HPDE6-E6E7 (cell line): ENCODE measurements around the gene NEK8.

Source experiments
- DNase-seq: peaks from one replicate; pipeline ENCODE4 v3.0.0; 2011; ENCODE audit warnings: missing footprints; ENCODE audit errors: extremely low spot score

NEK8 gene

DNA sequence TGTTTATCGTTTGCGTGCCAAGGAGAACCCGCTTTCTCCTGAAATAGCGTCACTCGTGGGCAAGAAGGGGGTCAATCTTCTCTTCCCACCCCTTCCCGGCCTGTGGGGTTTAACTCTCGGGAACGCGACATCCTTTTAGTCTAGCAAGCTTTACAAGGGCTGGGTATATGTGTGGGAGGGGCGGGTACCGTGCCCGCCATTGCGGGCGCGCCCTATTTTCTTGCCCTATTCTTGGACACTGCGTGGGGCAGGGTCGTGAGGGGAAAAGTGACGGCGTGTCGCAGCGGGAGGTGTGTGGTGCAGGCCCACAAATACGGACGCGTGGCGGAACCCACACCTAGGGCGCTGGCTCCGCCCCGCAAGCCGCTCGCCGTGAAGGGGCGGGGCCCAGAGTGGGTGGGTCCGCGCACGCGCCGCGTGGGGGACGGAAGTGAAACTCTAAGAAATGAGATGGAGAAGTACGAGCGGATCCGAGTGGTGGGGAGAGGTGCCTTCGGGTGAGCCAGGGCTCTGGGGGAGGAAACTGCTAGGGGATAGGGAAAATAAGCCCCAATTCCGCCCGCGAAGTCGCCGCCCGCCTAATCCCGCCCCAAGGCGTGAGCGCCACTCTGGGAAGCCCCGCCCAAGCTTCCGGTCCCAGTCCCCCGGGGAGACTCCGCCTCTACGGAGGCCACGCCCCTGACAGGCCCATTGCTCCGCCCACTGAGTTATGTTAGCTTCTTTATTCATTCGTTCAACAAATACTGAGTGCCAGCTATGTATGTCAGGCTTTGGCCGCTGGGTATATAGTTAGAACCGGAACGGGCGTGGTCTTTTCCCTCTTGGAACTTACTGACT is at the start of gene NEK8:
NEK8 (plus strand) TSS at position 425 of the 837 bp plus-strand sequence; CDS start at position 451, 26 bp downstream.
- no peak for DNase-seq

DNA sequence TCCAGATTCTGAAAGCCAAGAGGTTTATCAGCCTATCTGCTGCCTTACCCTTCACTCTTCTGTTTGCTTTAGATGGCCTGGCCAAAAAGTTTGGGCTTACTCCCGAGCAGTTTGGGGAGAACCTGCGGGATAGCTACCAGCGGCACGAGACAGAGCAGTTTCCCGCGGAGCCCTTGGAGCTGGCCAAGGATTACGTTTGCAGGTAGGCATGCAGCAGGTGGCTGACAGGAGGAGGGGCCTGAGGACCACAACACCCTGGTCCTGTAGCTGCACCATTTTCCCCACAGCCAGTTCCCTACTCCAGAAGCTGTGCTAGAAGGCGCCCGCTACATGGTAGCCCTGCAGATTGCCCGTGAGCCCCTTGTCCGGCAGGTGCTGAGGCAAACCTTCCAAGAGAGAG is 45.9 kb upstream of the NEK8 start:
- no peak for DNase-seq

DNA sequence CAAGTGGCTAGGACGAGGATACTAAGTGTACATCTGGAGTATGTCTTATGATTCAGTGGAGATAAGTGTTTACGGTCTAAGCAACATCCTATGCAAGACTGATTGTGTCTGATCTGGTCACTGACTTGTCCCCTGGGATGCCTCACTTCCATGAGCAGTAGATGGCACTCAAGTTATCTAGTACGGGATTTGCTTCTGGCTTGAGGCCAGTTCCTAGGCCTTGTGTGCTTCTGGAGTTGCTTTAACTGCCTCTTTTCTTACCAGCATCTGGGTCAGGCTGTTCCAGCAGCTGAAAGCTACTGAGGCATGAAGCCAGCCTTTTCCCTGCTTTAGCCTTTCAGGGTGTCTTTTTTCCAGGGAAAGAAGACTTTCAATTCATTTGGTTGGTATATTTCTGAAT is 43.6 kb upstream of the NEK8 start:
- no peak for DNase-seq

DNA sequence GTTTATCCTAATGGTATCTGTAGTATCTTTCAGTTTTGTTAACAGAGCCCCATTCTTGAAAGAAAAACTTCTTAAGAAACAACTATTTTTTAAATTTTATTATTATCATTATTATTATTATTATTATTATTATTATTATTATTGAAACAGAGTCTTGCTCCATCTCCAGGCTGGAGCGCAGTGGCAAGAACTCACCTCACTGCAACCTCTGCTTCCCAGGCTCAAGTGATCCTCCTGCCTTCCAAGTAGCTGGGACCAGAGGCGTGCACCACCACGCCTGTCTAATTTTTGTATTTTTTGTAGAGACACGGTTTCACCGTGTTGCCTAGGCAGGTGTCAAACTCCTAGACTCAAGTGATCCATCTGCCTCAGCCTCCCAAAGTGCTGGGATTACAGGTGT is 43.2 kb upstream of the NEK8 start:
- DNase-seq = no peak

DNA sequence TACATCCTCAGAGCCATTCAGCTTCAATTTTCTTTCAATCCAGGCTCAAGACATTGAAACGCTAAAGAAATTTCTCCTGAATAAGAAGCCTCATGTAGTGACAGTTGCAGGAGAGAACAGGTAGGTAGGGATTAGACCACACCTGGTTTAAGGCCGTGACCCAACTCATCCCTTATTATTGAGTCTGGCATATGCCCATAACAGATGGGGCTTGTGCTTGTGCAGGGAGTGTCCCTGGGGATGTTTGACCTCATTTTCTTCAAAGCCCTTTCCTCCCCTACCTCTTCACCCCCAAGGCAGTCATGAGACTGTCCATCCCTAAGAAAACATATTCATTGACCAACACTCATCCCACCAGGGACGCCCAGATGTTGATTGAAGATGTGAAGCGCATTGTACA is 42.3 kb upstream of the NEK8 start:
- DNase-seq = no peak

DNA sequence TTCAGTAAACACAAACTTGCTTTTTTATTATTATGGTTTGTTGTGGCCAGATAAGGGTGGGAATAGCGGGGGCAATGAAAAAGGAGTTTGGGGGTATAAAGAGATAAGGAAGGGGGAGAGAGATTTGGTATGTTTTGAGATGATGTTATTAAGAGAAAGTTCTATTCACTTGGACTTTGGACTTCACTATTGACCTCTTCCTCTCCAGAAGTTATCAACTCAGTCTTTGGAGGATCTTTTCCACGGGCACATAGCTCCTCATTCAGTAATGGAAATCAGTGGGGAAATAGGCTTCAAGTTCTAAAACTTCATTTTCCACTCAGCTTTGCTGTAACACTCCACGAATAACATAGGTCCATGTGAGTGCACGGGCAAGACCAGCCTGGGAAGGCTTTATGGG is 40.1 kb upstream of the NEK8 start:
- DNase-seq = no peak

DNA sequence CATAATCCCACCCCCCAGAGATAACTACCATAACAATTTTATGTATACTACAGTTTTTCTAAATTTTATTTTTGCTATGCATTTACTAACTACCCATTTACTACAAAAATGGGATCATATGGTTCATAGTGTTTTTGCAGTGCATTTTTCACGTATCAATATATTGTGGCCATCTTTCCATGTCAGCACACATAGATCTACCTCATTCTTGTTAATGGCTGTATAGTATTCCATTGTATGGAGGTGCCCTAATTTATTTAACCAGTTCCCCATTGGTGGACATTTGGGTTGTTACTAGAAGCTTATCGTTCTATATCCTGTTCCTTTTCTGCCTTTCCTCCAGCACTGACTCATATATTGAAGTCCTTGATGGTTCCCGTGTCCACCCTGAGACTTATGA is 39.6 kb upstream of the NEK8 start:
- DNase-seq = no peak

DNA sequence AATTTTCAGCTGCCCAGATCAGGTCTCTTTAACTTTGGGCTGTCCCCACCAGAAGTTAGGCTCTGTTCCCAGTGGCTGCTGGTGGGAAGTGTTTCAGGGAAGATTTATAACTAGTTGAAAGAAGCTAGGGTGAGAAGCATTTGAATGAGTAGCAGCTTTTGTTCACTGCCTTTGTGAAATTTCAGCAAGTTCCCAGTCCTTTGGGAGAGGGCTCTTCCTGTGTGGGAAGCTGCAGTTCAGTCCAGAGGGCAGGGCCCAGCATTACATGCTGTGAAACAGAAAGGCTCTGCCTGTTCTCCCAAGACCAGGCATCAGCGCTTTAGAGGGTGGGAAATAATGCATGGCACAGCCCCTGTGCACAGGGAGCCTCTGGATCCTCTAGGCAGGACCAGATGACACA is 34.7 kb upstream of the NEK8 start:
- DNase-seq = no peak

DNA sequence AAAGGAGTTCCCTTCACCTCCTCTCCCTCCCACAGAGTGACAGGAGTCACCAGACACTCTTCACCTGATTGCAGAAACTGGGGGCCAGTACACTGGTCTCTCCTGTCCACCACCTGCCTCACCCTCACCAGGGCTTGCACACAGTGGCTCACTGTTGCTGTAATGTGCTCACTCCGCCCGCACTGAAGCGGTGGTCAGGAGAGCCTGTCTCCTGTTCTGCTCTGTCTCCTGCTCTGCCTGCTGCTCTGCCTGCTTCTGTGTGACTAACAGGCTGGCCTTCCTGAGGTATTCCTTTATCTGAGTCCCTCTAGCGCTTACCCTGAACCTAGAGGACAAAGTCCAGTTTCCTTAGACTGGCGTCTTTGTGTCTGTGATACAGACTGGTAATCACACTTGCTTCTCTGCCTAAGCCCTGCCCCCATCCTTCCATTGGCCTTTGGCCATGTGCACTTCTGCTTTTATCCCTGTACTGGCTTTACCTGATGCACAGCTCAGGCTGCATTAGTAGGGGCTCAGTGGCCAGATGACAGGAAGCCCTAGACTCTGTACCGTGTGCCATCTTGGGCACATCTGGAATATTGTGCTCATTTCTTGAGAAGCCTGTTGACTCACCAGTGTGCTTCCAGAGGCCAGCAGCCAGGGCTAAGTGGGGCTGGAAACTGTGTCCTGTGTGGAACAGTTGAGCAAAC is 30.2 kb upstream of the NEK8 start:
- no peak for DNase-seq

DNA sequence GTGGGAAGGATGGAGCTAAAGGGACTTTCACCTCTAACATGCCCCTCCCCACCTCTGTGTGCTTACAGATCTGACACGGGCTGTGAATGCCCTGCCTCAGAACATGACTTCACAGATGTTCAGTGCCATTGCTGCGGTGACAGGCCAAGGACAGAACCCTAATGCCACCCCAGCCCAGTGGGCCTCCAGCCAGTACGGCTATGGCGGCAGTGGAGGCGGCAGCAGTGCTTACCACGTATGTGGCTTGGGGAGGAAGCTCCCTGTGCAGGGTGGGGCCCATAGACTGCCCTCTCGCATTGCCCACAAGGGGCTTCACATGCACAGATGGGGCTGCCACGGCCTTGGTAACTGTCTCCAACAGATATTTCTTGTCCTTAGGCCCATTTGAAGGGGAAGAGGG is 28.3 kb upstream of the NEK8 start:
- DNase-seq = no peak

DNA sequence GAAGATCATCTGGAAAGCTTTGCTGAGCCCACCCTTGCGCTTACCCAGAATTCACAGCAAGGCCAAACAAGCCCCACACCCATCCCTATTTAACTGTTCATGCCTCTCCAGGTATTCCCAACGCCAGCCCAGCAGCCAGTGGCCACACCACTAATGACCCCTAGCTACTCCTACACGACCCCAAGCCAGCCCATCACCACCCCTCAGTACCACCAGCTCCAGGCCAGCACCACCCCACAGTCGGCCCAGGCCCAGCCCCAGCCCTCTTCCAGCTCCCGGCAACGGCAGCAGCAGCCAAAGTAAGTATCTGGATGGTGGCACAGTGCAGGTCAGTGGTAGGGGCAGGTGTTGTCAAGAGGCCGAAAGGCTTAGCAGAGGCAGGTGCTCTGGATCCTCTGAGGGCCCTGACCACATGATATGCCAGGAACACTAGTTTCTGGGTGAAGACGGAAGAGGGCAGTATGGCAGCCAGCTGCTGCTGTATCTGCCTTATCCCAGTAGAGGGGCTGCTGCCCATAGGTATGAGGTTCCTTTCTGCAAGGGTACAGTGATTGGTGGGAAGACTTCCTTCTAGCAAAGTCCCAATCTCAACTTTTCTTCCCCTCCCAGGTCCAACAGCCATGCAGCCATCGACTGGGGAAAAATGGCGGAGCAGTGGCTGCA is 27.6 kb upstream of the NEK8 start:
- no peak for DNase-seq

DNA sequence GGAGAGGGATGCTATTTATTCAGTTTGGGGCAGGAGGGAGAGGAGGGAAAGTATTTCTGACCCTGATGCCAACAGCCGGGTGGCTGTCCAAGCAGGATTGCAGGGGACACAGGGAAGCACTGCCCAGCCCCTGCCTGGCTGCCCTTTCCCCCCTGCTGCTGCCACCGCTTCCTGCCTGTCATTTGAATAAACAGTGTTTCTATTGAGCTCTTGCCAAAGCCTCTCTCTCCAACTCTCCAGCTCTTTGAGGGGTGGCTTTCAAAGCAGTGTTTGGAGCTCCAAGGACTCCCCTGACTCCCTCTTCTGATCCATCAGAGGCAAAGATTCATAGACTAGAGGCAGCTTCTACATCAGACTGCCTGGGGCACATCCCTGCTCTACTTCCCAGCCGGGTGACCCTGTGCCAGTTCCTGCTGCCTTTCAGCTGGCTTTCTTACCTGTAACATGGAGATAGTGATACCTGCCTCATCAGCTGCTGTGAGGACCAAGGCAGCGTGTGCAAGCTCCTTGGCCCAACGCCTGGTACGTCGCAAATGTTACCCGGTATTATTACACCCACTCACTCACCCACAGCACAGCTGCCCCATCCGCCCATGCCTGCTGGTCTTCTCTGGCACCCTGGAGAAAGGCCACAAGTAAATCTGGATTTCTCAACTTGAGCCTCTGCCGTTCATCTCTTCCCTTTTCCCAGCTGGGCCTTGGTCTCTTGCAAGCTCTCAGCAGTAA is 26.4 kb upstream of the NEK8 start:
- no peak for DNase-seq

DNA sequence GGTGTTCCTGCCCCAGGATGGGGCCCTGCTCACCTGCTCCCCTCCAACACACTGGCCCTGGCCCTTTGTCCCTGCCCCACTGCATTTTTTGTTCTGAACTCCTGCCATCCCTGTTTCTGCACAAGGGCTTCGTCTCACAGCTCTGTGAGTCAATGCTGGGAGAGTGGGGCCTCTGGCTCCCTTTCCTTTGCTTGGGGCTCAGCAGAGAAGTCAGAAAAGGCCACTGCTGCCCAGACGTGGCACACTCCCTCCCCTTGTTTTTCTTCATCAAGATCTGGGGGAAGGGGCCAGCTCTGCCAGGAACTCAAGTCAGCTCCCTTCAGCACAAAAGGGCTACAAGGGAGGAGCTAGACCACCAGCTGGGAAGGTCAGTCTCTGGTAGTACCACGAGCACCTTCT is 25.8 kb upstream of the NEK8 start:
- DNase-seq = no peak

DNA sequence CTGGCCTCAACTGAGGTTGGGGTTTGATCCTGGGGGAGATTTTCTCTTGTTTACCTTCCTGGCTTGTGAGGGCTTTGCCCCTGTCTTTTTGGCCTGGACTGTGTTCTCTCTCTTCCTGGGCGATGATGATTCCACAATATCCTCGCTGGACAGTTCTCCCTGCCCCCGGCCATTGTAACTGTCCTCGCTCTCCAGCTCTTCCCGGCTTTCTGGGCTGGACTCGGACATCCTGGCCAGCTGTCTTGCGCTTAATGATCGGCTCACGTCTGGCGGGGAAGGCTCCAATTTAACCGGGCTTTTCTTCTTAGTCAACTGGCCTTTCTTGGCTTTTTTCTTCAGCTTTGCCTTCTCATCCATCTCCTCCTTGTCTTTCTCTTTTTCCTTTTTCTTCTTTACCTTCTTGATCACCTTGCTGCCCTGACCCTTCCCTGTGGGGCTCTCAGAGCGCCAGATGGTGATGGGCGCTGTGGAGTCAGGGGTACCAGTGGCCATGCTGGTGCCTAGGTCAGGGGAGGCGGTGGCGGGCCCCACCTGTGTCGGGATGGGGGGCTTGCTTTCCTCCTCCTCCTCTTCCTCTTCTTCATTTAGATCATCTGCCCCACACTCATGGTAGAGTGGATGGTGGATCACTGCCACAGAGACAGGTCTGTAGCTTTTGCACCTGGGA is 24.9 kb upstream of the NEK8 start:
- no peak for DNase-seq

DNA sequence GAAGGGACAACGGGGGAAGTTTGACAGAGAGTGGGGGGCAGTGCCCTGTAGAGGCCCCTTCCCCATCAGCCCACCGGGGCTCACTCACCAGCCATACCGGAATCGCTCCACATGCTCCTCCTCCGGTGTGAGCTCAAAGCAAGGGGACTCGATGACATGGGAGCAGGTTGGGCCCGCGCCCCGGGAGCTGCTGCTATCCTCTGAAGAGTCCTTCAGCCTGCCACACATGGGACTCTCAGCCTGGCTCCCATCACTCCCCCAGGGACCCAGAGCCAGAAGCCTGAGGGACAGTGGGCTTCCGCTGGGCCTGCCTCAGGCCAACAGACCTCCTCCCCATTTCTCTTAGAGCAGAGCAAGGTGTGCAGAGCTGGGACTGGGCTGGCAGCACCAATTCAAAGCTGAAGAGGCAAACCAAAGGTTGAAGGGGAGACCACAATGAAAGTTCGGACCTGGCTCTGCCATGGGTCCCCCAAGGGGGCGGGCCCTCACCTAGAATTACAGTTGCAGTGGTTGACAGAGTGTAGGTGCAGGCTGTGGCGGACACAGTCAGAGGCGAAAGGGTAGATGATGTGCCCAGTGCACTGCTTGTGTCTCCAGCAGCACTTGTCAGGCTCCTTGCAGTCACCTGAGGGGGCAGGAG is 24.2 kb upstream of the NEK8 start:
- no peak for DNase-seq

DNA sequence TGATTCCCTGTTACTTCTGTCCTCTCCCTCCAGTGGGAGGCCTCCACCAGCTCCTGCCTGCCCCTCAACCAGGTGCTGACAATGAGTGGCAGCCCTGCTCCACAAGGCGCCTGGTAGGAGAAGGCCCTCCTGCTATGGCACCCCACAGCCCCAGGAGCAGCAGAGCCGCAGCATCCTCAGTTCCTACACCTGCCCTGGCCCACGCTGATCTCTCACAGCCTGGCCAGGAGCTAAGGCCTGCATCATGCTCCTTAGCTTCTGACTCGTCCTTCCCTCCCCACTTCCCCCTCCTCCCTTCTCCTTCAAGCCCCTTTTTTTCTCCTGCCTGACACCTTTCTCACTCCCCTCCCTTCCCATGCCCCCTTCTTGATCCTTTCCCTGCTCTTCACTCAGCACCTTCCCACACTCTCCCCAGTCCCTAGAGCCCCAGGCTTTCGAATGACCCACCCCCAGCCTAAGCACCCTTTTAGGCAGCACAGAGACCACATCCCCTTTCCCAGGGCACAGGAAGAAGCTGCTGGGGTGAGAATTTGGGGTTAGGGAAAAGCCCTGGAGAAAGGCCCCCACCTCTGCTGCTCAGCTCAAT is 23.4 kb upstream of the NEK8 start:
- DNase-seq = no peak

DNA sequence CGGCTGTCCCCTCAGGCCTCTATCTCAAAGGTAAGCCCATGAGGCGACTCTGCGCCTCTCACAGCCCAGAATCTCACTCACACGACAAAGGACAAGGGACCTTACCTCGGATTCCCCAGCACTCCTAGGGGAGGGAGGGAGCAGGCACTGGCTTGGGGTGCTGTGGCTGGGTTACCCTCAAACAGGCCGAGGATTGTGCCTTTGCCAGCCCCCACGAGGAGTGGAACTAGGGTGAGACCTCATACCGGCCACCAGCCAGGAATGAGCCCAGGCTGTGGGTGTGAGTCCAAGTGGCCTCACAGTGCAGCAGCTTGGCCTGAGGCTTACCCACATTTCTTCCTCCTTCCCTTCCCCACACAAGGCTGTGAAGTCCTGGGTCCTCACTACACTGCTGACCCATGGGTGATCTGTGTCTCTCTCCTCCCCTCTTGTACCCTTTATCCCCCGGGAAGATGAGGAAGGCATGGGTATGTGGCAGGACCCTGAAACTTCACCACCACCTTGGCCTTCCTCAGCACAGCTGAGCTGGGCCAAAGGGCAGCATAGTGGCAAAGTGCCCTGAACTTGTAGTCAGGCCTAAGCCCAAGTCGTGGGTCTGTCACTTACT is 22.8 kb upstream of the NEK8 start:
- DNase-seq = no peak

DNA sequence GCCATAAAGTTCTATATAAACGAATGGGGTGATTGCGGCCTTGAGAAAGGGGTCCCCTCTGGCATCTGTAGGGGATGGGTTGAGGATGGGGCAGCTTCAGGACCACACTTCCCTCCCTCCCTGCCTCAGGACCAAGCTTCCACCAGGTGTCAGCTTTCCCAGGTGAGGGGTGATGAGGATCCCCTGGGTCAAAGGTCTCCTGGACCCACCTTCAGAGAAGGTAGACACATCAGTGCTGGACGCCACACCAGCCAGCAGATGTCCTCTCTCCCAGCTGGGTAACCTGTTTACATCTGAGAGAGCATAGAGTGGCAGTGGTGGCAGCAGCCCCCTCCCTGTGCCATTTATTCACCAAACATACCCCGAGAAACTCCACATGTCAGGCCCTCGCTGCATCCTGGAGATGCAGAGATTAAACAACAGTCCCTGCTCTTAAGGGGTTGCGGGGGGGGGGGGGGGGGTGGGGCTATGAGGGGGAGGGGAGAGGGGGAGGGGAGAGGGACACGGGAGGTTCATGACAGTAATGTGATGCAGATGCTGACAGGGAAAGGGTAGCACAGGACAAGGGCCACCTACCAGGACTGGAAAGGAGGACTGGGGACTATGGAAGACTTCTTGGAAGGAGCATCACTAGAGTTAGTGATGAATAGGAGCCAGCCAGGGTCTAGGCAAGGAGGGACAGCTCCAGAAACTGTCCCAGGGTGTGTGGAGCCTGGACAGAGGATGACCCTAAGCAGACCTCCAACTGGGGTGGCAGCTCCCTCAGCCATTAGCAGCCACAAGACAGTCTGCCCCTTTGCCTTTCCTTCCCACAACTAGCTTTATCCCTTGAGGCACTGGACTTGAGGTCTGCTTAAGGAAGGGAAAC is 21.9 kb upstream of the NEK8 start:
- DNase-seq = no peak

DNA sequence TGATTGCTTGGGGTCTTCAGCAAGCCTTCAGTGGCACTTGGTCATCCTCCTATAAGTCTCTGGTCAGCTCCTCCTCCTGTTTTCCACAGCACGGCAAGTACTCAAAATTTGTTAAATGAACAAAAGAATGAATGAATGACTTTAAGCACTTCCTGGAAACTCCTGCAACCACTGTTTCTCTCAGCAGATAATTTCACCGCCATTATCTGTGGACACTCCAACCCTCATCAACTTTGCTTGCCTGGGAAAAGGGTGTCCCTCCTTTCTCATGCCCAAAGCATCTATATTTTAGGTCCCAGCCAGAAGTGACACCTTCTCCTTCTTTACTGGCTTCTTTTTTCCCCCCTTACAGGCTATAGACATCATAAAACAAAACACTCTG is 21.3 kb upstream of the NEK8 start:
- no peak for DNase-seq
